HepG2 (cell line): ENCODE data around the gene HSCB. TPM values are rescaled to one million over a fixed set of nuclear protein-coding genes. Genes with fewer than 3 reads are reported as not detected.

Source experiments
- ARNT2 ChIP-seq: sonication (generic); formaldehyde crosslinking; IDR thresholded peaks from 2 replicates; pipeline ENCODE4 v1.8.0; 2022; ENCODE audit warnings: mild to moderate bottlenecking, low read depth, missing genetic modification reagents, moderate library complexity
- ATF1 ChIP-seq: IDR thresholded peaks from 2 replicates; pipeline ENCODE4 v1.6.1; 2016; ENCODE audit warnings: mild to moderate bottlenecking, control low read depth
- CEBPG ChIP-seq: IDR thresholded peaks from 2 replicates; pipeline ENCODE4 v1.6.1; 2016
- CREB1 ChIP-seq, 2 experiments: fragments of 450-650 bp in 1 of 2; IDR thresholded peaks; 2 replicates each; pipeline ENCODE4 v1.6.1; 2016 to 2017; ENCODE audit warnings: control low read depth in 1 of 2, mild to moderate bottlenecking in 1 of 2, missing compliant biosample characterization in 1 of 2, missing genetic modification characterization in 1 of 2
- EHMT2 ChIP-seq: fragments of 200-600 bp; sonication (generic); IDR thresholded peaks from 2 replicates; pipeline ENCODE4 v1.7.0; 2017; ENCODE audit warnings: antibody characterized with exemption, low read depth, low read length, borderline replicate concordance
- GPN1 ChIP-seq: sonication (generic); formaldehyde crosslinking; IDR thresholded peaks from 2 replicates; pipeline ENCODE4 v1.5.1; 2020; ENCODE audit warnings: missing genetic modification reagents, borderline replicate concordance
- GRHL1 ChIP-seq: sonication (generic); formaldehyde crosslinking; conservative IDR thresholded peaks from 2 replicates; pipeline ENCODE4 v1.8.0; 2022; ENCODE audit warnings: missing genetic modification reagents
- GZF1 ChIP-seq: sonication (generic); formaldehyde crosslinking; IDR thresholded peaks from 2 replicates; pipeline ENCODE4 v1.5.1; 2020; ENCODE audit warnings: mild to moderate bottlenecking, missing genetic modification reagents
- HOXA9 ChIP-seq: sonication (generic); formaldehyde crosslinking; IDR thresholded peaks from 2 replicates; pipeline ENCODE4 v1.8.1; 2022; ENCODE audit warnings: missing genetic modification reagents, mild to moderate bottlenecking, moderate library complexity, borderline replicate concordance
- MZF1 ChIP-seq: sonication (generic); formaldehyde crosslinking; IDR thresholded peaks from 2 replicates; pipeline ENCODE4 v1.8.1; 2023; ENCODE audit warnings: mild to moderate bottlenecking, missing genetic modification reagents, borderline replicate concordance
- NCOA2 ChIP-seq: sonication (generic); formaldehyde crosslinking; IDR thresholded peaks from 2 replicates; pipeline ENCODE4 v1.8.0; 2022; ENCODE audit warnings: inconsistent platforms
- NFIC ChIP-seq: IDR thresholded peaks from 2 replicates; pipeline ENCODE4 v1.6.1; 2012; ENCODE audit warnings: mild to moderate bottlenecking, low read length, inconsistent platforms
- RXRB ChIP-seq: IDR thresholded peaks from 2 replicates; pipeline ENCODE4 v1.6.1; 2016; ENCODE audit warnings: borderline replicate concordance, missing genetic modification reagents, missing compliant biosample characterization
- SNAPC4 ChIP-seq: sonication (generic); formaldehyde crosslinking; IDR thresholded peaks from 2 replicates; pipeline ENCODE4 v1.4.0; 2020; ENCODE audit warnings: mild to moderate bottlenecking, missing genetic modification reagents
- SNRNP70 ChIP-seq: fragments of 200-400 bp; formaldehyde crosslinking; IDR thresholded peaks from 2 replicates; pipeline ENCODE4 v1.6.1; 2017; ENCODE audit warnings: mild to moderate bottlenecking, low read depth, low read length, moderate library complexity
- TAF1 ChIP-seq: sonication (generic); formaldehyde crosslinking; IDR thresholded peaks from 2 replicates; pipeline ENCODE4 v1.4.0; 2020; ENCODE audit warnings: missing genetic modification reagents
- TEAD2 ChIP-seq: sonication (generic); formaldehyde crosslinking; IDR thresholded peaks from 2 replicates; pipeline ENCODE4 v1.9.0; 2021; ENCODE audit warnings: missing genetic modification reagents
- THAP8 ChIP-seq: sonication (generic); formaldehyde crosslinking; IDR thresholded peaks from 2 replicates; pipeline ENCODE4 v1.5.1; 2020; ENCODE audit warnings: missing genetic modification reagents, mild to moderate bottlenecking, borderline replicate concordance
- polyA plus RNA-seq, 8 experiments: library from polyadenylated mRNA; depleted of rRNA in 3 of 8; stranded (reverse) in 7 of 8; unstranded in 1 of 8; fragments of >200 nt; fragmentation: Illumina TruSeq in 4 of 8; extraction: Trizol in 4 of 8; gene quantifications; 2 replicates each; pipeline versions ENCODE4 v1.2.1 to v1.2.3, GENCODE V29; 2011 to 2016; ENCODE audit warnings: low read depth in 4 of 8, missing spikeins in 1 of 8, mixed read lengths in 1 of 8; ENCODE audit not compliant: insufficient read depth in 1 of 8
- total RNA-seq, 5 experiments: library from RNA; depleted of rRNA; stranded (reverse); fragments of >200 nt; fragmentation: Illumina TruSeq; extraction: Trizol; gene quantifications; 2 replicates each; pipeline ENCODE4 v1.2.3, GENCODE V29; 2016; ENCODE audit warnings: low read depth in 1 of 5

The HSCB gene
- total and polyA plus RNA-seq, 2 of the 13 experiments (the other 11 are each of a cell fraction or from before 2014, with no cell fraction given): 15.4 to 20.9 TPM

GRCh38 chr22:28783786-28784671, 42.2 kb downstream of the HSCB start (continued):
- no peak for TF ChIP-seq THAP8 (CRISPR knock-in tag)
- no peak for TF ChIP-seq HOXA9 (CRISPR knock-in tag)
- no peak for TF ChIP-seq SNAPC4 (CRISPR knock-in tag)
- TF ChIP-seq GZF1 (CRISPR knock-in tag): no peak
- no peak for TF ChIP-seq GPN1 (CRISPR knock-in tag)
- TF ChIP-seq MZF1 (CRISPR knock-in tag): no peak
- no peak for TF ChIP-seq EHMT2
- TF ChIP-seq ATF1 (CRISPR knock-in tag): peak; percentile 44; the same call in 1 of the 2 replicates
- peak; percentile 16; the same call in 1 of the 2 replicates for TF ChIP-seq CEBPG (CRISPR knock-in tag)
- TF ChIP-seq RXRB: peak; percentile 80; the same call in 1 of the 2 replicates
- peak; percentile 59 for TF ChIP-seq CREB1 (IDR thresholded peaks at IDR 0.05)
- peak; percentile 81 for TF ChIP-seq CREB1 (CRISPR knock-in tag; IDR thresholded peaks at IDR 0.05)
- no peak for TF ChIP-seq GRHL1
- TF ChIP-seq SNRNP70: no peak
- no peak for TF ChIP-seq ARNT2 (CRISPR knock-in tag)
- no peak for TF ChIP-seq TAF1 (CRISPR knock-in tag)
- no peak for TF ChIP-seq TEAD2 (CRISPR knock-in tag)
- peak; percentile 80; the same call in 1 of the 2 replicates for TF ChIP-seq NCOA2 (CRISPR knock-in tag)
- peak; percentile 82; the same call in 1 of the 2 replicates for TF ChIP-seq NFIC
